Measurements from ENCODE around the gene GALNT16. TPM values are rescaled to one million over a fixed set of nuclear protein-coding genes. Genes with fewer than 3 reads are reported as not detected.

Gene GALNT16
- total and polyA plus RNA-seq, 2 of the 8 experiments (the other 6 are each of a cell fraction or from before 2014, with no cell fraction given), result 5.4 to 6.3 TPM

DNA sequence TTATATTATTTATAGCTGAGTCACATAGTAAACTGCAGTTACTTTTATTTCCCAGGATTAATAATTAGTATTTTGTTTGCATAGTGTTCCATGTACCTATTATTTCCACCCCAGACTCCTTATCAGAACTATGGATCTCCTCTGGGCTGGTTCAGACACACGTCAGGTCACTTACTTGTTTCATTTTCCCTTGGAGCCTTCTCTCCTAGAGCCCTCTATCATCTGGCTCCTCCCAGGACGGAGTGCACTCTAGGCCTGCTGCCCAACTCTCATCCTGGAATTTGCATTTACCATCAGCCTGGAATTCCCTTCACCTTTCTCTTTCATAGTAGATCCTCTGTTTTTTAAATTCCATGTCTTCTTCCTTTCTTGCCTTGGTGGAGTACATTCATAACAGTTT lies 28.5 kb upstream of the GALNT16 start (continued):
- TF ChIP-seq KDM1A (IDR thresholded peaks at IDR 0.05; ENCODE audit: borderline replicate concordance, low read length) (no peak), CBX8 (IDR thresholded peaks at IDR 0.05; ENCODE audit: borderline replicate concordance, low read depth, low read length) (no peak), RAD21 (IDR thresholded peaks at IDR 0.05 in 1 of 2, conservative IDR thresholded peaks at IDR 0.05 in 1 of 2; ENCODE audit: low read depth in 2 of 2, low read length in 2 of 2) (no peak), SP1 (IDR thresholded peaks at IDR 0.05; ENCODE audit: low read depth, low read length) (no peak), SIX5 (IDR thresholded peaks at IDR 0.05; ENCODE audit: low read depth, low read length) (no peak), JUND (IDR thresholded peaks at IDR 0.05; ENCODE audit: low read length) (no peak)

Measured in H1 (cell line).